ENCODE results near the gene KAT2B.

GRCh38 chr3:20055842-20056241, 15.6 kb downstream of the KAT2B start:
- TF ChIP-seq CTCF (IDR thresholded peaks at IDR 0.05) (no peak), POLR2AphosphoS5 (IDR thresholded peaks at IDR 0.05) (no peak)
